NCI-H2171 treated with DMSO at 0.1 percent for 48 hours (cell line): ENCODE data around the gene IRF9.
A peak's percentile ranks its signal among the peaks of the same experiment; 100 is the strongest.

Source experiments
- DNase-seq: peaks from one replicate; lab custom pipeline; 2025; lab: John Stamatoyannopoulos, UW

The IRF9 gene

DNA sequence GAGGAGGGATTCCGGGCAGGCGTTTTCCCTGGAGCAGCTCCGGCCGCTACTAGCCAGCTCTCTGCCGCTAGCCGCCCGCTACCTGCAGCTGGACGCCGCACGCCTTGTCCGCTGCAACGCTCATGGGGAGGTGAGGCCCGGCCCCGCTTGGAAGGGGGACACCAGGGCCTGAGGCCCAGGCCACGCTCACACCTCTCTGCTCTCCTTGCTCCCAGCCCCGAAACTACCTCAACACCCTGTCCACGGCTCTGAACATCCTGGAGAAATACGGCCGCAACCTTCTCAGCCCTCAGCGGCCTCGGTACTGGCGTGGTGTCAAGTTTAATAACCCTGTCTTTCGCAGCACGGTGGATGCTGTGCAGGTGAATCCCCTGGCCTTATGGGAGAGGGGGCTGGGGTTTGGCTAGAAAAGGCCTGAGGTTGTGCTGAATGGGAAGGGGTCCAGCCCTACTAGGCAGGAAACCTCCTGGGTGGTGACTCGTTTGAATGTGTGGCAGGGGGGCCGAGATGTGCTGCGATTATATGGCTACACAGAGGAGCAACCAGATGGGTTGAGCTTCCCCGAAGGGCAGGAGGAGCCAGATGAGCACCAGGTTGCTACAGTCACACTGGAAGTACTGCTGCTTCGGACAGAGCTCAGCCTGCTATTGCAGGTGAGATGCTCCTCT, 13.2 kb upstream of the IRF9 start:
- DNase-seq = no peak

DNA sequence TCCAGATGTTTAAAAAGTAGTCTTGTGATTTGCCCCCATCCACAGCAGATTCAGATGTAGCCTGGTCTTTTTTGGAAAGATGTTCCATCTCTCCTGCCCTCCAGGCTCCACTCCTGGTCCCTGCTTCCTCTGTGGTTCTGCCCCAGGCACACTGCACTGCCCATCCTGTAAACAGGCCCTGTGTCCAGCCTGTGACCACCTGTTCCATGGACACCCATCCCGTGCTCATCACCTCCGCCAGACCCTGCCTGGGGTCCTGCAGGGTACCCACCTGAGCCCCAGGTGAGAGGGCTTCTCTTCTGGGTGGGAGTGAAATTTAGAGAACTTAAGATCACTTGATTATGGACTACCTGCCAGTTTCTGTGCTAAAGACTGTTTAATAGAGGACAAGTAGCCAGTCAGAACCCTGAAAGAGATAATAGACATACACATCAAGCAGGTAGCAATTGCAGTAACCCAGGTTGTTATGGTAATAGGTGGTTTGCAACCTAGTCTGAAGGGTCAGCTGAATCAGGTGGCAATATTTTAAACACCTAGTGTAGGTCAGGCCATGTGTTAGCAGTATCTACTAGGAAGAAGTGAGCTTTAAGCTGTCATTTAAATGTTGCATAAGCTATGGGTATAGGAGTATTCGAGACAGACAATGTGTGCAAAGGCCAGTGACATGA, 11.6 kb upstream of the IRF9 start:
- DNase-seq = no peak

DNA sequence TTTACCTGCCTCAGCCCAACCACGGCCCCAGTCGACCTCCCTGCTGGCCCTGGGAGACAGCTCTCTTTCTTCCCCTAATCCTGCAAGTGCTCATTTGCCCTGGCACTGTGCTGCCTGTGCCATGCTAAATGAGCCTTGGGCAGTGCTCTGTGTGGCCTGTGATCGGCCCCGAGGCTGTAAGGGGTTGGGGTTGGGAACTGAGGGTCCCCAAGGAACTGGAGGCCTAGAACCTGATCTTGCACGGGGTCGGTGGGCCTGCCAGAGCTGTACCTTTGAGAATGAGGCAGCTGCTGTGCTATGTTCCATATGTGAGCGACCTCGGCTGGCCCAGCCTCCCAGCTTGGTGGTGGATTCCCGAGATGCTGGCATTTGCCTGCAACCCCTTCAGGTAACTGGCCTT, 11.0 kb upstream of the IRF9 start:
- no peak for DNase-seq

DNA sequence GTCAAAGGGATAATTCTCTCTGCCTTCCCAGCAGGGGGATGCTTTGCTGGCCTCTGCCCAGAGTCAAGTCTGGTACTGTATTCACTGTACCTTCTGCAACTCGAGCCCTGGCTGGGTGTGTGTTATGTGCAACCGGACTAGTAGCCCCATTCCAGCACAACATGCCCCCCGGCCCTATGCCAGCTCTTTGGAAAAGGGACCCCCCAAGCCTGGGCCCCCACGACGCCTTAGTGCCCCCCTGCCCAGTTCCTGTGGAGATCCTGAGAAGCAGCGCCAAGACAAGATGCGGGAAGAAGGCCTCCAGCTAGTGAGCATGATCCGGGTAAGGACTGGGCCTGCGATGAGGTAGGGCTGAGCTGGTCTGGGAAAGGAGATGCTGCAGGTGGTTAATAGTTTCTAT, 10.5 kb upstream of the IRF9 start:
- no peak for DNase-seq

DNA sequence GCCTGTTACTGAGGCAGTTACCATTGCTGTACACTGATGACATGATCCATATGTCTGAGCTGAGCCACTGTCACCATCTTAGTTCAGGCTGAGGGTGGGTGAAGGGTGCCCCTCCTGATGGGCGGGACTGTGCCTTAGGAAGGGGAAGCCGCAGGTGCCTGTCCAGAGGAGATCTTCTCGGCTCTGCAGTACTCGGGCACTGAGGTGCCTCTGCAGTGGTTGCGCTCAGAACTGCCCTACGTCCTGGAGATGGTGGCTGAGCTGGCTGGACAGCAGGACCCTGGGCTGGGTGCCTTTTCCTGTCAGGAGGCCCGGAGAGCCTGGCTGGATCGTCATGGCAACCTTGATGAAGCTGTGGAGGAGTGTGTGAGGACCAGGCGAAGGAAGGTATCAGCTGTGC, 10.1 kb upstream of the IRF9 start:
- DNase-seq = no peak

DNA sequence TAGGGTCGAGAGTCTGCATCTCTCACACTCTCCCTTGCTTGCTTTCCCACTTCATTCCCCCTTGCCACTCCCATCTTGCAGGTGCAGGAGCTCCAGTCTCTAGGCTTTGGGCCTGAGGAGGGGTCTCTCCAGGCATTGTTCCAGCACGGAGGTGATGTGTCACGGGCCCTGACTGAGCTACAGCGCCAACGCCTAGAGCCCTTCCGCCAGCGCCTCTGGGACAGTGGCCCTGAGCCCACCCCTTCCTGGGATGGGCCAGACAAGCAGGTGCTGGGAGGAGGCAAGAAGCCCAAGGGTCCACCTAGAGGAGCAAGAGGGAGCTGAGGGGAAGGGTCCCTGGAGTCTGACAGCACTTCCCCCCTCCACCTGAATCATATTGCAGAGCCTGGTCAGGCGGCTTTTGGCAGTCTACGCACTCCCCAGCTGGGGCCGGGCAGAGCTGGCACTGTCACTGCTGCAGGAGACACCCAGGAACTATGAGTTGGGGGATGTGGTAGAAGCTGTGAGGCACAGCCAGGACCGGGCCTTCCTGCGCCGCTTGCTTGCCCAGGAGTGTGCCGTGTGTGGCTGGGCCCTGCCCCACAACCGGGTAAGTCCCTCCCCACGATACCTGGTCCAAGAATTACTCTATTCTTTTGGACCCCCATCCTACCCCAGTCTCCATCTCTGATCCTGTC, 9.5 kb upstream of the IRF9 start:
- no peak for DNase-seq

DNA sequence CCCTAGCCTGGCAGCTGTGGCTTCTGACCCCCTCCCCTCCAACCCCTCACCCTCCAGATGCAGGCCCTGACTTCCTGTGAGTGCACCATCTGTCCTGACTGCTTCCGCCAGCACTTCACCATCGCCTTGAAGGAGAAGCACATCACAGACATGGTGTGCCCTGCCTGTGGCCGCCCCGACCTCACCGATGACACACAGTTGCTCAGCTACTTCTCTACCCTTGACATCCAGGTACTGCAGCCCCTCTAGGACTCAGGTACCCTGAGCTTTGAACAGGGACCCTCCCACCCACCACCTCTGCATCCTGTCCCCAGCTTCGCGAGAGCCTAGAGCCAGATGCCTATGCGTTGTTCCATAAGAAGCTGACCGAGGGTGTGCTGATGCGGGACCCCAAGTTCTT, 6.0 kb upstream of the IRF9 start:
- no peak for DNase-seq

DNA sequence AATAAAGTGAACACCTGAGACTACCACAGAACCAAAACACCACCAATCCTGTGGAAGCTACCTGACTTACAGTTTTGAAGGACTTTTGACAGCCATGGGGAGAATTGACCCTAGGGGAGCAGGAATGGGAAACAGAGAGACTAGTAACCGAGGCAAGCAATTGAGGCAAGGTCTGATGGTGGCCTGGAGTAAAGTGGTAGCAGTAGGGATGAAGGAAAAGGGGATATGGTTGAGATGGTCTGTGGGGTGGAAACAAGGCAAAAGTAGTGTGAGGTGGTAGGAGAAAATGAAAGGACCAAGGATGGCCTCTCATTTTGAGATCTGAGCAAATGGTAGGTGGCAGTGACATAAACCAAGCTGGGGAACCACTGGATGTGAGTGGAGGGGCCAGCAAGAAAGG, 4.2 kb upstream of the IRF9 start:
- DNase-seq = no peak

DNA sequence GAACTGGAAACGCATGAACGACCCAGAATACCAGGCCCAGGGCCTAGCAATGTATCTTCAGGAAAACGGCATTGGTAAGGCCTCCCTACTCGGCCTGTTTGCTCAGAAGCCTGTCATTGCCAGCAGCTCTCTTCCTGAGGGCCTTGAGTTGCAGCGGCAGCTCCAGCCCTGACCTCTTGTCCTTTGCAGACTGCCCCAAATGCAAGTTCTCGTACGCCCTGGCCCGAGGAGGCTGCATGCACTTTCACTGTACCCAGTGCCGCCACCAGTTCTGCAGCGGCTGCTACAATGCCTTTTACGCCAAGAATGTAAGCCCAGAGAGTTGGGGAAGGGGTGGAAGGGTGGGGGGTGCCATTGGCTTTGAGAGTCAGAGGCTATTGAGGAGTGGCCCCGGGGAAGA, 3.7 kb upstream of the IRF9 start:
- no peak for DNase-seq

DNA sequence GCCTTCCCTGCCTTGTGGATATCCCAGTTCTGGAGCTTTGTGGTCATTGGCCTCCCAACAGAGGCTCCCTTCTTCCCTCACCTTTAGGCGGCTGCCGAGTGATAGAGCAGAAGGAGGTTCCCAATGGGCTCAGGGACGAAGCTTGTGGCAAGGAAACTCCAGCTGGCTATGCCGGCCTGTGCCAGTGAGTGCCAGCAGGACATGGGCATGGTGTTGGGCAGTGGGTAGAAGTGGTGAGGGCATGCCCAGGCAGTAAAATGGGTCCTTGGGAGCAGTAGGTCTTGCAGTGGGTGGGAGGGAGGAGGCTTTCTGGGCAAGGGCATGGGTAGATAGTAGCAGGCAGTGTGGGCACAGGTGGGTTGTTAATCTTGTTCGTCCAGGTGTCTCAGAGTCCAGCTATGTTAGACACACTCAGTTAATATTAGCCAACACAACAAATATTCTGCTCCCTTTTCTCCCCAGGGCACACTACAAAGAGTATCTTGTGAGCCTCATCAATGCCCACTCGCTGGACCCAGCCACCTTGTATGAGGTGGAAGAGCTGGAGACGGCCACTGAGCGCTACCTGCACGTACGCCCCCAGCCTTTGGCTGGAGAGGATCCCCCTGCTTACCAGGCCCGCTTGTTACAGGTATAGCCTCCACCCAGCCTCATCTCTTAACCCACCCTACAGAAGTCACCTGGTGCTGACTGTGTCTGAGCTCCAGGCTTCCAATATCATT, 1.1 kb upstream of the IRF9 start:
- DNase-seq = no peak

DNA sequence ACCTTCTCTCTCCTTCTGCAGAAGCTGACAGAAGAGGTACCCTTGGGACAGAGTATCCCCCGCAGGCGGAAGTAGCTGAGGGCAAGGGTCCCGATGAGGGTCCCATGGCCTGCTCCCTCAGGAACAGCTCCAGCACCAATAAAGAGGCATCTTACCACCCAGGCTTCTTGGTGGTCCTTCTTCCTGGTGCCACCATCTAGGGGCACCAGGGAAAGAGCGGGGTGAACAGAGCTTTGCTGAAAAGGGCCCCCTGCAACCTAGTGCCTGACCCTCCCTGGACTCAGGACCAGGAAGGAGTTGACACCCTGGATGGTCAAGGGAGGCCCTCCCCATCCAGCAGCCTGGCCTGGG, 591 bp upstream of the IRF9 start:
- no peak for DNase-seq

DNA sequence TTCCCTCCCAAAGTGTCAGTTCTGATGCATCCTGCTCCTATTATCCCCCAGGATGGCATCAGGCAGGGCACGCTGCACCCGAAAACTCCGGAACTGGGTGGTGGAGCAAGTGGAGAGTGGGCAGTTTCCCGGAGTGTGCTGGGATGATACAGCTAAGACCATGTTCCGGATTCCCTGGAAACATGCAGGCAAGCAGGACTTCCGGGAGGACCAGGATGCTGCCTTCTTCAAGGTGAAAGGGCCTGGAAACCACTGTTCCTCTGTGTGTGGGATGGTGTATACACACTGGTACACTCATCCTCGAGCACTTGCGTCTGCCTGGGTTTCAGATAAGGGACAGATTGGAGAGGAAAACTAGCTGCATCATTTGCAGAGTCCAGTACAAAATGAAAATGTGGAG, 1.0 kb downstream of the IRF9 start:
- no peak for DNase-seq

DNA sequence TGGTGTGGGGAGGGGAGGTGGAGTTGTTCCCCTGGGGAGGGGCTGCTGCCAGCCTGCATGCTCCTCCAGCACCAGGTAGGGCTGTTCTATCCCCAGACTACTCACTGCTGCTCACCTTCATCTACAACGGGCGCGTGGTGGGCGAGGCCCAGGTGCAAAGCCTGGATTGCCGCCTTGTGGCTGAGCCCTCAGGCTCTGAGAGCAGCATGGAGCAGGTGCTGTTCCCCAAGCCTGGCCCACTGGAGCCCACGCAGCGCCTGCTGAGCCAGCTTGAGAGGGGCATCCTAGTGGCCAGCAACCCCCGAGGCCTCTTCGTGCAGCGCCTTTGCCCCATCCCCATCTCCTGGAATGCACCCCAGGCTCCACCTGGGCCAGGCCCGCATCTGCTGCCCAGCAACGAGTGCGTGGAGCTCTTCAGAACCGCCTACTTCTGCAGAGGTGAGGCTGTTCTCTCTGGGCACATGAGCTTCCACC, 3.5 kb downstream of the IRF9 start:
- no peak for DNase-seq

DNA sequence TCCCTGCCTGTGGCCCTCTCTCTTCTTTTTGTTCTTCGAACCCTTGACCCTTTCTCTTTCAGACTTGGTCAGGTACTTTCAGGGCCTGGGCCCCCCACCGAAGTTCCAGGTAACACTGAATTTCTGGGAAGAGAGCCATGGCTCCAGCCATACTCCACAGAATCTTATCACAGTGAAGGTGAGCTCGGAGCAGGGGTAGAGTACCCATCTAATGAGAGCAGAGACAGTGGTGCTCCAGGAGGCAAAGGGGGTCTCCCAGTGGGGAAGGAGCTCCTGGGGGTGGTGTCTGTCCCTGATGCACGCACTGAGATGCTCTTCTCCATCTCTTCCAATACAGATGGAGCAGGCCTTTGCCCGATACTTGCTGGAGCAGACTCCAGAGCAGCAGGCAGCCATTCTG, 4.7 kb downstream of the IRF9 start:
- no peak for DNase-seq

DNA sequence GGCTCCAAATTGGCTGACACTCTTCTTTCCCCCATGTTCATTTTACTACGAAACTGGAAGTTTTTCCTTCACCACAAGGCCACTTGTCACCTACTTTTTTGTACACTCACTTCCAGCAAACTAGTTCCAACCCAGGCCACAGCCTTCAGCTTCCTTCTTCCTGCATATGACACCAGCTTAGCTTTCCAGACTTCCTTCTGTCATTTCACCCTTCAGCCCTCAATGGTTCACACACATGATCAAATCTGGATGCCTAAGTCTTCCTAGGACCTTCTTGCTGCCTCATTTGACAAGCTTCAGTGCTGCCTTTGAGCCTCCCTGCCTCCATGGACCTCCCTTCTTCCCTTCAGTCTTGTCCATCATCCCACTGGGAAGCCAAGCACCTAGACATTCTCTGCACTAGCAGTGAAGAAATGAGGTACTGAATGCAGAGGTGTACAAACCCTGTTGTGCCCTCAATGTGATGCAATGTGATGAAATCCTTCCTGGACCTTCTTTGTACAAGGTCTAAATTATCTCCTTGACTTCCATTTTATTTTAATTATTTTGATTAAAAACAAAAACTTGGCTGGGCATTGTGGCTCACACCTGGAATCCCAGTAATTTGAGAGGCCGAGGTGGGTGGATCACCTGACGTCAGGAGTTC, 6.5 kb downstream of the IRF9 start:
- no peak for DNase-seq

DNA sequence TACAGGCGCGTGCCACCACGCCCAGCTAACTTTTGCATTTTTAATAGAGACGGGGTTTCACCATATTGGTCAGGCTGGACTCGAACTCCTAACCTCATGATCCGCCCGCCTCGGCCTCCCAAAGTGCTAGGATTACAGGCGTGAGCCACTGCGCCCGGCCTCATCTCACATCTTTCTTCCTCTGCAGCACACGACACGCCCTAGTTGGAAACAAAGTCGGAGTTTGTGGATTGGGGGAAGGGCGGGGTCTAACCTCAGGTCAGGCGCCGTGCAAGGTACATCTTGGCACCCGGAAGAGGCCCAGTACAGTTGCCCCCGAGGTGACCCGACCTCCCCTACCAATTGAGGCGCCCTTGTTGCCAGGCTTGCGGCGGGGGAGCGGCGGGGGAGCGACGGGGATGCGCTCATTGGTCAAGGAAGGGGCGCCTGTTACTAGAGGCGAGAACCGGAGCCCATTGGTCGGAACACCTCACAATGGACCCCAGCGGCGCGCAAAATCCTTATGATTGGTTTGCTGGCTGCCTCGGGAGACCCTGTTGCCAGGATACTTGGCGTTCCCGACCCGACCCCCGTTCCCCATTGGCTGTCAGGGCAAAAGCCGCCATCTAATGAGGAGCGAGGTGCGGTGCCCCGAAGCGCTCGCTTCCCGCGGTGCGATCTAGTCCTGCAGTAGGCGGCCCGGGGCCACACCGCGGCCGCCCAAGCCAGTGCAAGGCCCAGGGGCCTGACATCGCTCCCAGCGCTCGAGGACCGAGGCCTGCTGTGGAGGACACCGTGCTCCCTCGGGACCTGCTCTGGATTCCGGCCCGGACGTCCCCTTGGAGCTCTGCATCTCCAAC, 10.6 kb downstream of the IRF9 start, which contains the start of gene REC8:
Gene REC8 (plus strand): TSS at position 659 of the 839 bp plus-strand sequence. CDS start 473 bp downstream, outside the sequence.
- DNase-seq = peak; percentile 100

DNA sequence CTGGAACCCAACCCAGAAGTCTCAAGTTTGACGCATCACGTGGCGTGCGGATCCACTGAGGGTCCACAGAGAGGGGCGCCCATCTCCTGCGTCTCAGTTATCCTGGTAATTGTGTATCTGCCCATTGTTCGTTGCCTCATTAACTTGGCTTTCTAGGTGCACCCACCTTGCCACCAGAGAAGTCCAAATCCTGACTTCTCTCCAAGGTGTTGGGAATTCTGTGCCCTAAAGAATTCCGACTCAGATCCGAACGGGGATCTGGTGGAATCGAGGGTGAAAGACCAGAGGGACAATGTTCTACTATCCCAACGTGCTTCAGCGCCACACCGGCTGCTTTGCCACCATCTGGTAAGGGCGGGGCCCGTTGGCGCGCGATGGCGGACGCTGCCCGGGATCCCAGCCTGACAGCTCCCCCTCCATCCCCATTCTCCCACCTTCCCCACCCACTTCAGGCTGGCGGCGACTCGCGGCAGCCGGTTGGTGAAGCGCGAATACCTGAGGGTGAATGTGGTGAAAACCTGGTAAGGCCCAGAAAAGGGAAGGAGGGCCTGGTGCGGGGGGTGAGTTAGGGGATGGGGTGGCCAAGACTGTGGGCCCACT, 11.3 kb downstream of the IRF9 start:
- DNase-seq = peak; percentile 54

DNA sequence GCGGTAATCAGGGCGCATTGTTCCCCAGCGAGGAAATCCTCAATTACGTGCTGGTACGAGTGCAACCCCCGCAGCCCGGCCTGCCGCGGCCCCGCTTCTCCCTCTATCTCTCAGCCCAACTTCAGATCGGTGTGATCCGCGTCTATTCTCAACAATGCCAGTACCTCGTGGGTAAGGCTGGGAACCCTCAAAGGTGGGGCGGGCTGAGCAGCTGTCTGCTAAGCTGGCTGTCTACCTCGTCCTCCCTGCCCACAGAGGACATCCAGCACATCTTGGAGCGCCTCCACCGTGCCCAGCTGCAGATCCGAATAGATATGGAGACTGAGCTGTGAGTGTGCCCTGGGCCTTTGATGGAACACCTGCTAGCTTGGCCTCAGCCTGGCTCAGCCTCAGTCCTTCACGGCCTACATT, 11.8 kb downstream of the IRF9 start:
- DNase-seq = peak; percentile 19

DNA sequence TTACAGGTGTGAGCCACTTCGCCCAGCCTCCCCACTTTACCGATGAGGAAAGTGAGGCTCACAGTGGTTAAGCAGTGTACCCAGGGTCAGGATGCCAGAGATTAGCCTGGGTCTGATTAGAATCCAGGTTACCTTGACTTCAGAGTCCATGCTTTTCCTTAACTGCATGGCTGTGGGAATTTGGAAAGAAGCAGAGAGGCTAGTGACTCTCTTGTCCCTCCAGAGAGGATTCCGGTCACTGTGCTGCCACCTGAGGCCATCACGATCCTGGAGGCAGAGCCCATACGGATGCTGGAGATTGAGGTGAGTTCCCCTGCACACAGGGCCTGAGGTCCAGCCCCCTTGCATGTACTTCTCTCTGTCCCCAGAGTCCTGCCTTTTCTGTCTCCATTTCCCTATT, 15.5 kb downstream of the IRF9 start:
- no peak for DNase-seq

DNA sequence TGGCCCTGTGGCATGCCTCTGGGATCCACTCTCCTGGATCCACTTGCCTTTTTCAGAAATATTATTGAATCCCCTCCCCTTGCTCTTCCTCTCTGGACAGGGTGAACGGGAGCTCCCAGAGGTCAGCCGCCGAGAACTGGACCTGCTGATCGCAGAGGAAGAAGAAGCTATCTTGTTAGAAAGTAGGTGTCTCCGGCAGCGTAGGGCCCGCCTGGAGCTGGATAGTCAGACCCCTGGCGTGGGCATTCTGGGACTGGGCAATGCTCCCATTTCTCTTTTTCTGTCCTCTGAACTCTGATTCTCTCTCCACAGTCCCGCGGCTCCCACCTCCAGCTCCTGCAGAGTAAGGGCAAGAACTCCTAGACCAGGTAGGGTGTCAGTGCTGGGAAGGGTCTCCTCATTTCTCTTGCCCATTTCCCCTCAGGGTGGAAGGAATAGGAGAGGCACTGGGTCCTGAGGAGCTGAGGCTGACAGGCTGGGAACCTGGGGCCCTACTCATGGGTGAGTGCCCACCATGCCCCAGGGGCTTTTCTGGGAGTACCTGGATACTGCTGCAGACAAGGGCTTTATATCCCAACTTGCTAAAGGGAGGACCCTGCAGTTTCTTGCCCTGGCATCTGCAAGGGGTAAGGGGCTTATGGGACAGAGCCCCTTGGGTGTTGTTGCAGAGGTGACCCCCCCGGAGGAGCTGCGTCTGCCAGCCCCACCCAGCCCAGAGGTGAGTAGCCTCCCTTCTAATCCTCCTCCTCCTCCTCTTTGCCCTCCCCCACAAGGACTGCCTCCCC, 16.2 kb downstream of the IRF9 start:
- DNase-seq = no peak
